Activated T-helper 1 cell treated with anti-CD3 and anti-CD28 coated beads, Interleukin-2, amount 50 U/mL, for 16 hours (primary cell): ENCODE results near the gene SCMH1.
"Not testable (repeated sequence)": the region's sequence is repeated elsewhere in the genome, so short reads cannot be mapped to it uniquely, and the experiment has no call there.

Experiments used
- DNase-seq, 2 donors: peaks; one replicate each; pipeline ENCODE4 v3.0.0-alpha.2; 2020; ENCODE audit warnings: low read depth in 1 of 2, low spot score in 1 of 2

The SCMH1 gene

GRCh38 chr1:41215623-41216022 lies 26.5 kb downstream of the SCMH1 start:
- DNase-seq: no peak

- no peak for DNase-seq
Measured at GRCh38 chr1:41213341-41213740, 28.8 kb downstream of the SCMH1 start.

- not testable (repeated sequence) for DNase-seq
Measured at GRCh38 chr1:41211608-41212007, 30.5 kb downstream of the SCMH1 start.

GRCh38 chr1:41207053-41207452 lies 35.1 kb downstream of the SCMH1 start:
- not testable (repeated sequence) for DNase-seq

- DNase-seq: no peak
Measured at GRCh38 chr1:41200728-41201127, 41.4 kb downstream of the SCMH1 start.

GRCh38 chr1:41199375-41199774 lies 42.7 kb downstream of the SCMH1 start:
- DNase-seq: no peak

- DNase-seq: no peak
Measured at GRCh38 chr1:41192456-41193178, 49.5 kb downstream of the SCMH1 start.

GRCh38 chr1:41184446-41184845 lies 57.7 kb downstream of the SCMH1 start:
- DNase-seq: no peak

GRCh38 chr1:41178230-41178629 lies 63.9 kb downstream of the SCMH1 start:
- DNase-seq: not testable (repeated sequence)

GRCh38 chr1:41175546-41175945 lies 66.6 kb downstream of the SCMH1 start:
- no peak for DNase-seq

- DNase-seq: no peak
Measured at GRCh38 chr1:41174170-41174569, 67.9 kb downstream of the SCMH1 start.

GRCh38 chr1:41173651-41174050 lies 68.5 kb downstream of the SCMH1 start:
- DNase-seq: no peak

- DNase-seq: no peak
Measured at GRCh38 chr1:41171266-41171874, 70.7 kb downstream of the SCMH1 start.

- no peak for DNase-seq
Measured at GRCh38 chr1:41169799-41170180, 72.3 kb downstream of the SCMH1 start.

- DNase-seq: no peak
Measured at GRCh38 chr1:41169066-41169798, 72.9 kb downstream of the SCMH1 start.

- DNase-seq: no peak
Measured at GRCh38 chr1:41167667-41168066, 74.4 kb downstream of the SCMH1 start.

- no peak for DNase-seq
Measured at GRCh38 chr1:41164727-41165126, 77.4 kb downstream of the SCMH1 start.

GRCh38 chr1:41162441-41162840 lies 79.7 kb downstream of the SCMH1 start:
- DNase-seq: no peak

GRCh38 chr1:41161846-41162245 lies 80.3 kb downstream of the SCMH1 start:
- no peak for DNase-seq

- no peak for DNase-seq
Measured at GRCh38 chr1:41160498-41161110, 81.5 kb downstream of the SCMH1 start.

GRCh38 chr1:41158966-41159365 lies 83.1 kb downstream of the SCMH1 start:
- DNase-seq: no peak
